ENCODE data around the gene DESI2.

Gene DESI2

GRCh38 chr1:244626709-244627108 lies 26.2 kb upstream of the DESI2 start:
- no peaks in the 10 kb centered on the region for H3K4me1 ChIP-seq (ENCODE audit: insufficient read depth, low read length)
- TF ChIP-seq CTCF (IDR thresholded peaks at IDR 0.05; ENCODE audit: borderline replicate concordance, extremely low read depth, low read length, poor library complexity, severe bottlenecking) = no peak
- TF ChIP-seq EZH2 (IDR thresholded peaks at IDR 0.05; ENCODE audit: borderline replicate concordance, low read depth, low read length, severe bottlenecking) = no peak
- no peak overlapping the region for H2AFZ ChIP-seq (ENCODE audit: low read depth, low read length)
- no peaks in the 10 kb centered on the region for H3K9me3 ChIP-seq (ENCODE audit: insufficient read depth, low read length, severe bottlenecking)
- H3K4me2 ChIP-seq (ENCODE audit: insufficient read depth, low read length) = no peak overlapping the region
- H3K36me3 ChIP-seq (ENCODE audit: insufficient read depth, low read length) = no peaks in the 10 kb centered on the region
- H3K27ac ChIP-seq (ENCODE audit: low read length) = no peak overlapping the region
- DNase-seq (no peak), ATAC-seq (ENCODE audit: insufficient read depth, low read depth) (no peak)
- no peaks in the 10 kb centered on the region for H3K27me3 ChIP-seq (ENCODE audit: insufficient read depth, low read length, poor library complexity)
- H3K9ac ChIP-seq (ENCODE audit: low read depth, low read length) = no peak overlapping the region
- no peaks in the 10 kb centered on the region for H4K20me1 ChIP-seq (ENCODE audit: insufficient read depth, low read length)
- H3K79me2 ChIP-seq (ENCODE audit: insufficient read depth, low read length) = no peaks in the 10 kb centered on the region
- no peak overlapping the region for H3K4me3 ChIP-seq (ENCODE audit: low read depth in 1 of 2, low read length in 2 of 2)

- TF ChIP-seq EZH2 (IDR thresholded peaks at IDR 0.05; ENCODE audit: borderline replicate concordance, low read depth, low read length, severe bottlenecking) = no peak
- Histone ChIP-seq H3K27me3 (ENCODE audit: insufficient read depth, low read length, poor library complexity) (no peaks in the 10 kb centered on the region), H3K79me2 (ENCODE audit: insufficient read depth, low read length) (no peaks in the 10 kb centered on the region), H3K36me3 (ENCODE audit: insufficient read depth, low read length) (no peaks in the 10 kb centered on the region), H3K4me3 (ENCODE audit: low read depth in 1 of 2, low read length in 2 of 2) (no peak overlapping the region), H4K20me1 (ENCODE audit: insufficient read depth, low read length) (no peaks in the 10 kb centered on the region), H3K4me1 (ENCODE audit: insufficient read depth, low read length) (no peaks in the 10 kb centered on the region), H3K4me2 (ENCODE audit: insufficient read depth, low read length) (no peak overlapping the region), H3K9me3 (ENCODE audit: insufficient read depth, low read length, severe bottlenecking) (no peaks in the 10 kb centered on the region), H2AFZ (ENCODE audit: low read depth, low read length) (no peak overlapping the region), H3K27ac (ENCODE audit: low read length) (no peak overlapping the region), H3K9ac (ENCODE audit: low read depth, low read length) (no peak overlapping the region)
- ATAC-seq (ENCODE audit: insufficient read depth, low read depth) (no peak), DNase-seq (no peak)
These were observed 24.1 kb upstream of the DESI2 start for GRCh38 chr1:244628789-244629188.

GRCh38 chr1:244633140-244633539 lies 19.8 kb upstream of the DESI2 start:
- no peak overlapping the region for H2AFZ ChIP-seq (ENCODE audit: low read depth, low read length)
- no peak overlapping the region for H3K4me3 ChIP-seq (ENCODE audit: low read depth in 1 of 2, low read length in 2 of 2)
- TF ChIP-seq EZH2 (IDR thresholded peaks at IDR 0.05; ENCODE audit: borderline replicate concordance, low read depth, low read length, severe bottlenecking) (no peak), CTCF (IDR thresholded peaks at IDR 0.05; ENCODE audit: borderline replicate concordance, extremely low read depth, low read length, poor library complexity, severe bottlenecking) (no peak)
- no peaks in the 10 kb centered on the region for H3K9me3 ChIP-seq (ENCODE audit: insufficient read depth, low read length, severe bottlenecking)
- H3K27ac ChIP-seq (ENCODE audit: low read length) = no peak overlapping the region
- no peak for DNase-seq
- no peaks in the 10 kb centered on the region for H4K20me1 ChIP-seq (ENCODE audit: insufficient read depth, low read length)
- no peaks in the 10 kb centered on the region for H3K36me3 ChIP-seq (ENCODE audit: insufficient read depth, low read length)
- H3K4me2 ChIP-seq (ENCODE audit: insufficient read depth, low read length) = no peak overlapping the region
- no peaks in the 10 kb centered on the region for H3K27me3 ChIP-seq (ENCODE audit: insufficient read depth, low read length, poor library complexity)
- no peaks in the 10 kb centered on the region for H3K79me2 ChIP-seq (ENCODE audit: insufficient read depth, low read length)
- no peak for ATAC-seq (ENCODE audit: insufficient read depth, low read depth)
- H3K4me1 ChIP-seq (ENCODE audit: insufficient read depth, low read length) = no peaks in the 10 kb centered on the region
- no peak overlapping the region for H3K9ac ChIP-seq (ENCODE audit: low read depth, low read length)

- no peak overlapping the region for H3K9ac ChIP-seq (ENCODE audit: low read depth, low read length)
- no peaks in the 10 kb centered on the region for H3K9me3 ChIP-seq (ENCODE audit: insufficient read depth, low read length, severe bottlenecking)
- no peak for DNase-seq
- no peaks in the 10 kb centered on the region for H3K27me3 ChIP-seq (ENCODE audit: insufficient read depth, low read length, poor library complexity)
- TF ChIP-seq CTCF (IDR thresholded peaks at IDR 0.05; ENCODE audit: borderline replicate concordance, extremely low read depth, low read length, poor library complexity, severe bottlenecking) = no peak
- no peak for TF ChIP-seq EZH2 (IDR thresholded peaks at IDR 0.05; ENCODE audit: borderline replicate concordance, low read depth, low read length, severe bottlenecking)
- H4K20me1 ChIP-seq (ENCODE audit: insufficient read depth, low read length) = no peaks in the 10 kb centered on the region
- H3K4me1 ChIP-seq (ENCODE audit: insufficient read depth, low read length) = no peaks in the 10 kb centered on the region
- ATAC-seq (ENCODE audit: insufficient read depth, low read depth) = no peak
- no peak overlapping the region for H3K4me3 ChIP-seq (ENCODE audit: low read depth in 1 of 2, low read length in 2 of 2)
- H3K36me3 ChIP-seq (ENCODE audit: insufficient read depth, low read length) = no peaks in the 10 kb centered on the region
- H2AFZ ChIP-seq (ENCODE audit: low read depth, low read length) = no peak overlapping the region
- H3K4me2 ChIP-seq (ENCODE audit: insufficient read depth, low read length) = no peak overlapping the region
- H3K79me2 ChIP-seq (ENCODE audit: insufficient read depth, low read length) = no peaks in the 10 kb centered on the region
- H3K27ac ChIP-seq (ENCODE audit: low read length) = no peak overlapping the region
These were observed 18.4 kb upstream of the DESI2 start for GRCh38 chr1:244634546-244634945.

All from DND-41 (cell line).